Right atrium auricular region (tissue), 2 donors: ENCODE results near the gene WDR37. TPM values are rescaled to one million over a fixed set of nuclear protein-coding genes. Genes with fewer than 3 reads are reported as not detected.

Source experiments
- DNase-seq: peaks from one replicate; pipeline ENCODE4 v3.0.0-alpha.2; 2019; ENCODE audit warnings: low spot score
- H3K27ac ChIP-seq, 2 donors: fragments of 200-600 bp; sonication (generic); 1 replicate in 1 of 2; 2 replicates in 1 of 2; pipeline ENCODE4 v1.5.1; 2016 to 2019
- H3K27me3 ChIP-seq, 2 donors: fragments of 200-600 bp; sonication (generic); one replicate each; pipeline versions ENCODE4 v1.5.1 to v1.6.0; 2017 to 2019
- H3K36me3 ChIP-seq: fragments of 200-600 bp; sonication (generic); one replicate; pipeline ENCODE4 v1.5.1; 2016
- H3K4me1 ChIP-seq, 2 donors: fragments of 200-600 bp; sonication (generic); one replicate each; pipeline versions ENCODE4 v1.5.1 to v1.6.0; 2017 to 2019
- H3K4me3 ChIP-seq, 2 donors: fragments of 200-600 bp; sonication (generic); 1 replicate in 1 of 2; 2 replicates in 1 of 2; pipeline ENCODE4 v1.5.1; 2017 to 2019; ENCODE audit warnings: mild to moderate bottlenecking in 1 of 2, moderate library complexity in 1 of 2
- H3K9me3 ChIP-seq, 2 donors: fragments of 200-600 bp; sonication (generic); one replicate each; pipeline ENCODE4 v1.5.1; 2019
- CTCF ChIP-seq, 2 donors: fragments of 200-600 bp; sonication (generic); IDR thresholded peaks; one replicate each; pipeline ENCODE4 v1.5.1; 2019; ENCODE audit warnings: antibody characterized with exemption in 2 of 2
- total RNA-seq, 2 donors: library from RNA; depleted of rRNA; stranded (reverse); fragments of >200 nt; gene quantifications; one replicate each; pipeline ENCODE4 v1.1.0, GENCODE V29; 2016

WDR37 gene
- total RNA-seq, 2 donors from 2014 or later: 19.4 to 20.2 TPM

GRCh38 chr10:1171182-1171581 is 115.0 kb downstream of the WDR37 start:
- Histone ChIP-seq H3K4me3 (no peak overlapping the region), H3K36me3 (no peaks in the 10 kb centered on the region), H3K4me1 (no peaks in the 10 kb centered on the region), H3K27ac (no peak overlapping the region), H3K9me3 (no peaks in the 10 kb centered on the region), H3K27me3 (no peaks in the 10 kb centered on the region)
- no peak for DNase-seq
- TF ChIP-seq CTCF (IDR thresholded peaks at IDR 0.05): no peak

- H3K36me3 ChIP-seq: no peaks in the 10 kb centered on the region
- TF ChIP-seq CTCF (IDR thresholded peaks at IDR 0.05): no peak
- DNase-seq: no peak
- no peaks in the 10 kb centered on the region for H3K4me1 ChIP-seq
- H3K27ac ChIP-seq: no peak overlapping the region
- no peak overlapping the region for H3K4me3 ChIP-seq
- H3K27me3 ChIP-seq: no peaks in the 10 kb centered on the region
- H3K9me3 ChIP-seq: no peaks in the 10 kb centered on the region
These were observed 115.4 kb downstream of the WDR37 start for GRCh38 chr10:1171586-1171985.

- no peak overlapping the region for H3K4me3 ChIP-seq
- H3K27ac ChIP-seq: no peak overlapping the region
- no peaks in the 10 kb centered on the region for H3K4me1 ChIP-seq
- H3K9me3 ChIP-seq: no peaks in the 10 kb centered on the region
- DNase-seq: no peak
- H3K36me3 ChIP-seq: no peaks in the 10 kb centered on the region
- no peak for TF ChIP-seq CTCF (IDR thresholded peaks at IDR 0.05)
- no peaks in the 10 kb centered on the region for H3K27me3 ChIP-seq
These were observed 116.2 kb downstream of the WDR37 start for GRCh38 chr10:1172256-1172984.

GRCh38 chr10:1173091-1173490 is 116.9 kb downstream of the WDR37 start:
- Histone ChIP-seq H3K4me3 (no peak overlapping the region), H3K9me3 (no peaks in the 10 kb centered on the region), H3K4me1 (no peaks in the 10 kb centered on the region), H3K36me3 (no peaks in the 10 kb centered on the region), H3K27ac (no peak overlapping the region), H3K27me3 (no peaks in the 10 kb centered on the region)
- no peak for TF ChIP-seq CTCF (IDR thresholded peaks at IDR 0.05)
- DNase-seq: no peak

GRCh38 chr10:1174022-1174421 is 117.8 kb downstream of the WDR37 start:
- Histone ChIP-seq H3K36me3 (no peaks in the 10 kb centered on the region), H3K27ac (no peak overlapping the region), H3K9me3 (no peaks in the 10 kb centered on the region), H3K27me3 (no peaks in the 10 kb centered on the region), H3K4me1 (no peaks in the 10 kb centered on the region), H3K4me3 (no peak overlapping the region)
- TF ChIP-seq CTCF (IDR thresholded peaks at IDR 0.05): no peak
- no peak for DNase-seq
